PC-9 (cell line): Measurements from ENCODE around the gene PPP1R18. TPM values are rescaled to one million over a fixed set of nuclear protein-coding genes. Genes with fewer than 3 reads are reported as not detected.

Source experiments
- BruUV-seq: library from RNA; stranded (reverse); fragments of 400-500 nt; replicated peaks from 2 replicates; lab custom pipeline; 2021; lab: Mats Ljungman, UMichigan
- CTCF ChIA-PET: fragments of 300-600 bp; sonication (Branson Sonifier 250); formaldehyde crosslinking; loops from one replicate; lab custom pipeline; 2022; ENCODE audit warnings: antibody characterized with exemption; lab: Charles Lee
- POLR2A ChIA-PET: fragments of 300-600 bp; sonication (Branson Sonifier 250); formaldehyde crosslinking; loops from one replicate; lab custom pipeline; 2022; ENCODE audit warnings: antibody characterized with exemption; ENCODE audit not compliant: unreplicated experiment; lab: Charles Lee
- DNase-seq, 2 experiments: peaks; one replicate each; pipeline versions ENCODE4 v3.0.0 to v3.0.0-alpha.2; 2015 to 2022; ENCODE audit warnings: mixed read lengths in 1 of 2
- H2AFZ ChIP-seq: fragments of 200-600 bp; sonication (generic); 2 replicates; pipeline ENCODE4 v1.8.1; 2017; ENCODE audit warnings: antibody characterized with exemption
- H3F3A ChIP-seq: fragments of 200-600 bp; sonication (generic); 2 replicates; pipeline ENCODE4 v1.8.1; 2017; ENCODE audit warnings: antibody characterized with exemption, mild to moderate bottlenecking, low read depth; ENCODE audit not compliant: insufficient read depth
- H3K27ac ChIP-seq: fragments of 200-600 bp; sonication (generic); 2 replicates; pipeline ENCODE4 v1.6.1; 2016; ENCODE audit warnings: mixed run types
- H3K27me3 ChIP-seq: fragments of 200-600 bp; sonication (generic); 2 replicates; pipeline ENCODE4 v1.6.1; 2016; ENCODE audit warnings: low read depth, mixed run types; ENCODE audit not compliant: insufficient read depth
- H3K36me3 ChIP-seq: fragments of 200-600 bp; sonication (generic); 2 replicates; pipeline ENCODE4 v1.6.1; 2016; ENCODE audit warnings: low read depth, mixed run types
- H3K4me1 ChIP-seq: fragments of 200-600 bp; sonication (generic); replicated peaks from 2 replicates; pipeline ENCODE4 v1.6.1; 2016; ENCODE audit warnings: mixed run types; ENCODE audit not compliant: insufficient read depth
- H3K4me2 ChIP-seq: fragments of 200-600 bp; sonication (generic); 2 replicates; pipeline ENCODE4 v1.6.1; 2017; ENCODE audit warnings: mixed run types
- H3K4me3 ChIP-seq: fragments of 200-600 bp; sonication (generic); 2 replicates; pipeline ENCODE4 v1.6.1; 2016; ENCODE audit warnings: mixed run types
- H3K79me2 ChIP-seq: fragments of 200-600 bp; sonication (generic); 2 replicates; pipeline ENCODE4 v1.6.1; 2017; ENCODE audit warnings: low read depth, mixed run types
- H3K9me2 ChIP-seq: fragments of 200-600 bp; sonication (generic); 2 replicates; pipeline ENCODE4 v1.8.1; 2017; ENCODE audit warnings: mild to moderate bottlenecking; ENCODE audit not compliant: insufficient read depth
- H3K9me3 ChIP-seq: fragments of 200-600 bp; sonication (generic); 2 replicates; pipeline ENCODE4 v1.8.1; 2016; ENCODE audit warnings: low read depth; ENCODE audit not compliant: insufficient read depth
- H4K20me1 ChIP-seq: fragments of 200-600 bp; sonication (generic); 2 replicates; pipeline ENCODE4 v1.8.1; 2017; ENCODE audit not compliant: insufficient read depth
- CTCF ChIP-seq: fragments of 200-600 bp; sonication (generic); conservative IDR thresholded peaks from 2 replicates; pipeline ENCODE4 v1.6.1; 2017; ENCODE audit warnings: mixed run types, antibody characterized with exemption, mild to moderate bottlenecking, moderate library complexity
- EZH2 ChIP-seq: fragments of 200-600 bp; sonication (generic); IDR thresholded peaks from 2 replicates; pipeline ENCODE4 v1.8.0; 2017; ENCODE audit warnings: antibody characterized with exemption, low read depth
- intact Hi-C: fragments of 100-400 bp; cut with micrococcal nuclease; formaldehyde crosslinking; loops from one replicate; pipeline ENCODE4 v1.10.0; 2022; ENCODE audit not compliant: unreplicated experiment
- total RNA-seq: library from RNA; stranded (reverse); gene quantifications from 2 replicates; pipeline ENCODE4 v1.2.3, GENCODE V29; 2021

The PPP1R18 gene
- total RNA-seq, 1 experiment from 2014 or later, result 68.6 TPM

GRCh38 chr6:30683183-30683979, 3.1 kb downstream of the PPP1R18 start:
- intact Hi-C loops, result loop anchor here (2.0 kb wide), 1 partner anchor 199 kb away; no protein-coding TSS in a partner anchor
- no peak overlapping the region for H2AFZ ChIP-seq

GRCh38 chr6:30682143-30683117, 4.0 kb downstream of the PPP1R18 start:
- peak overlapping the region; percentile 98 for H3K4me3 ChIP-seq
- no peaks in the 10 kb centered on the region for H3K9me2 ChIP-seq
- H3K27ac ChIP-seq, result peak overlapping the region; percentile 84
- TSS peak; percentile 84 for BruUV-seq
- POLR2A ChIA-PET, result interaction anchor here (0.5 to 0.6 kb wide), 2 partner anchors 45 to 107 kb away, joined by 4 read pairs; no protein-coding TSS in a partner anchor
- no peaks in the 10 kb centered on the region for H3K27me3 ChIP-seq
- H4K20me1 ChIP-seq, result no peaks in the 10 kb centered on the region
- H3F3A ChIP-seq, result peaks cover 56% of the 10 kb centered on the region
- peak overlapping the region; percentile 93 for H3K4me2 ChIP-seq
- TF ChIP-seq CTCF (no peak), EZH2 (no peak)
- H3K9me3 ChIP-seq, result no peaks in the 10 kb centered on the region
- no peak overlapping the region for H2AFZ ChIP-seq
- DNase-seq, result peak; percentile 71 to 79
- H3K36me3 ChIP-seq, result no peaks in the 10 kb centered on the region
- CTCF ChIA-PET, result interaction anchor here (1.0 kb wide), 1 partner anchor 44 kb away, joined by 5 read pairs; no protein-coding TSS in a partner anchor
- H3K4me1 ChIP-seq, result peaks cover 46% of the 10 kb centered on the region
- H3K79me2 ChIP-seq, result peaks cover 63% of the 10 kb centered on the region
- intact Hi-C loops, result loop anchor here (1.0 to 2.0 kb wide), 2 partner anchors 35 to 200 kb away; partner anchors contain the start of gene MDC1

More at GRCh38 chr6:30683183-30683979, 3.1 kb downstream of the PPP1R18 start:
- peaks cover 54% of the 10 kb centered on the region for H3K4me1 ChIP-seq
- peaks cover 69% of the 10 kb centered on the region for H3K79me2 ChIP-seq
- no TSS peak for BruUV-seq
- H3K27ac ChIP-seq, result peak overlapping the region; percentile 84
- ChIA-PET POLR2A (no interaction called here), CTCF (no interaction called here)
- H4K20me1 ChIP-seq, result no peaks in the 10 kb centered on the region
- H3K27me3 ChIP-seq, result no peaks in the 10 kb centered on the region
- no peaks in the 10 kb centered on the region for H3K36me3 ChIP-seq
- TF ChIP-seq CTCF, result no peak
- no peak for TF ChIP-seq EZH2
- peak overlapping the region; percentile 93 for H3K4me2 ChIP-seq
- H3K4me3 ChIP-seq, result peak overlapping the region; percentile 98
- H3K9me2 ChIP-seq, result no peaks in the 10 kb centered on the region
- H3K9me3 ChIP-seq, result no peaks in the 10 kb centered on the region
- peaks cover 58% of the 10 kb centered on the region for H3F3A ChIP-seq
- DNase-seq, result no peak

- no peaks in the 10 kb centered on the region for H3K36me3 ChIP-seq
- H3K9me3 ChIP-seq, result no peaks in the 10 kb centered on the region
- POLR2A ChIA-PET, result interaction anchor here (0.6 kb wide), 1 partner anchor 46 kb away, joined by 4 read pairs; no protein-coding TSS in a partner anchor
- TSS peak; percentile 2 for BruUV-seq
- peak overlapping the region; percentile 98 for H3K4me3 ChIP-seq
- H3K27me3 ChIP-seq, result no peaks in the 10 kb centered on the region
- DNase-seq, result no peak
- H4K20me1 ChIP-seq, result no peaks in the 10 kb centered on the region
- TF ChIP-seq CTCF (no peak), EZH2 (no peak)
- peak overlapping the region; percentile 93 for H3K4me2 ChIP-seq
- no peak overlapping the region for H2AFZ ChIP-seq
- H3F3A ChIP-seq, result peaks cover 58% of the 10 kb centered on the region
- CTCF ChIA-PET, result interaction anchor here (1.0 kb wide), 1 partner anchor 45 kb away, joined by 5 read pairs; no protein-coding TSS in a partner anchor
- intact Hi-C loops, result loop anchor here (1.0 to 2.0 kb wide), 2 partner anchors 36 to 201 kb away; partner anchors contain the start of gene MDC1
- H3K79me2 ChIP-seq, result peaks cover 63% of the 10 kb centered on the region
- H3K9me2 ChIP-seq, result no peaks in the 10 kb centered on the region
- peak overlapping the region; percentile 84 for H3K27ac ChIP-seq
- H3K4me1 ChIP-seq, result peaks cover 46% of the 10 kb centered on the region
These were observed 4.7 kb downstream of the PPP1R18 start for GRCh38 chr6:30681766-30682142.
